HG03442 (cell line): Measurements from ENCODE around the gene TCP10L.

Experiments
- ATAC-seq: cut with Tn5 transposase; IDR thresholded peaks from one replicate; pipeline ENCODE4 v1.9.1; 2021; ENCODE audit warnings: mild to moderate bottlenecking, moderate library complexity; ENCODE audit not compliant: unreplicated experiment

Gene TCP10L

GRCh38 chr21:32525282-32525681 is 60.0 kb downstream of the TCP10L start:
- ATAC-seq, result no peak

GRCh38 chr21:32523988-32524719 is 61.2 kb downstream of the TCP10L start:
- no peak for ATAC-seq
